Measurements from ENCODE around the gene SMIM10. TPM values are rescaled to one million over a fixed set of nuclear protein-coding genes. Genes with fewer than 3 reads are reported as not detected.

SMIM10 gene
- total RNA-seq, 1 experiment from 2014 or later, result not detected

GRCh38 chrX:134985479-134985878, 5.3 kb upstream of the SMIM10 start:
- TF ChIP-seq CTCF (IDR thresholded peaks at IDR 0.05; ENCODE audit: unreplicated experiment), result no peak
- no peaks in the 10 kb centered on the region for H3K36me3 Mint-ChIP-seq (ENCODE audit: insufficient read depth, unreplicated experiment)
- BruUV-seq (replicated peaks), result no TSS peak
- intact Hi-C loops (cut with micrococcal nuclease), result no loop called here
- no peak overlapping the region for H3K4me3 Mint-ChIP-seq (ENCODE audit: unreplicated experiment)
- DNase-seq (ENCODE audit: unreplicated experiment), result no peak
- peaks cover 42% of the 10 kb centered on the region for H3K27me3 Mint-ChIP-seq (ENCODE audit: insufficient read depth, unreplicated experiment)
- CTCF ChIA-PET, result interaction anchor here (0.6 to 0.9 kb wide), 2 partner anchors 20 to 502 kb away, joined by 3 to 7 read pairs; no protein-coding TSS in a partner anchor
- peaks cover 6% of the 10 kb centered on the region for H3K4me1 Mint-ChIP-seq (ENCODE audit: insufficient read depth, unreplicated experiment)
- no peaks in the 10 kb centered on the region for H3K9me3 Mint-ChIP-seq (ENCODE audit: unreplicated experiment)
- POLR2A ChIA-PET, result no interaction called here
- H3K27ac Mint-ChIP-seq (ENCODE audit: low read depth, unreplicated experiment), result no peak overlapping the region

GRCh38 chrX:134990475-134990800, 353 bp upstream of the SMIM10 start:
- H3K36me3 Mint-ChIP-seq (ENCODE audit: insufficient read depth, unreplicated experiment), result no peaks in the 10 kb centered on the region
- no peak for TF ChIP-seq CTCF (IDR thresholded peaks at IDR 0.05; ENCODE audit: unreplicated experiment)
- no peaks in the 10 kb centered on the region for H3K9me3 Mint-ChIP-seq (ENCODE audit: unreplicated experiment)
- CTCF ChIA-PET, result no interaction called here
- peaks cover 39% of the 10 kb centered on the region for H3K27me3 Mint-ChIP-seq (ENCODE audit: insufficient read depth, unreplicated experiment)
- DNase-seq (ENCODE audit: unreplicated experiment), result no peak
- POLR2A ChIA-PET, result no interaction called here
- H3K4me3 Mint-ChIP-seq (ENCODE audit: unreplicated experiment), result no peak overlapping the region
- BruUV-seq (replicated peaks), result no TSS peak
- intact Hi-C loops (cut with micrococcal nuclease), result no loop called here
- peaks cover 6% of the 10 kb centered on the region for H3K4me1 Mint-ChIP-seq (ENCODE audit: insufficient read depth, unreplicated experiment)
- no peak overlapping the region for H3K27ac Mint-ChIP-seq (ENCODE audit: low read depth, unreplicated experiment)

- no peak overlapping the region for H3K27ac Mint-ChIP-seq (ENCODE audit: low read depth, unreplicated experiment)
- no peak for DNase-seq (ENCODE audit: unreplicated experiment)
- H3K27me3 Mint-ChIP-seq (ENCODE audit: insufficient read depth, unreplicated experiment), result peaks cover 30% of the 10 kb centered on the region
- CTCF ChIA-PET, result interaction anchor here (1.1 kb wide), 1 partner anchor 52 kb away, joined by 3 read pairs; no protein-coding TSS in a partner anchor
- peaks cover 5% of the 10 kb centered on the region for H3K4me1 Mint-ChIP-seq (ENCODE audit: insufficient read depth, unreplicated experiment)
- no TSS peak for BruUV-seq (replicated peaks)
- TF ChIP-seq CTCF (IDR thresholded peaks at IDR 0.05; ENCODE audit: unreplicated experiment), result no peak
- POLR2A ChIA-PET, result no interaction called here
- no peaks in the 10 kb centered on the region for H3K9me3 Mint-ChIP-seq (ENCODE audit: unreplicated experiment)
- no peaks in the 10 kb centered on the region for H3K36me3 Mint-ChIP-seq (ENCODE audit: insufficient read depth, unreplicated experiment)
- H3K4me3 Mint-ChIP-seq (ENCODE audit: unreplicated experiment), result no peak overlapping the region
- intact Hi-C loops (cut with micrococcal nuclease), result loop anchor here (2.0 to 5.0 kb wide), 2 partner anchors 513 to 575 kb away; no protein-coding TSS in a partner anchor
Observed at GRCh38 chrX:134997646-134998045, 6.9 kb downstream of the SMIM10 start.

- no peak for TF ChIP-seq CTCF (IDR thresholded peaks at IDR 0.05; ENCODE audit: unreplicated experiment)
- BruUV-seq (replicated peaks), result no TSS peak
- Mint-ChIP-seq H3K36me3 (ENCODE audit: insufficient read depth, unreplicated experiment) (no peaks in the 10 kb centered on the region), H3K4me1 (ENCODE audit: insufficient read depth, unreplicated experiment) (peaks cover 5% of the 10 kb centered on the region), H3K9me3 (ENCODE audit: unreplicated experiment) (no peaks in the 10 kb centered on the region), H3K4me3 (ENCODE audit: unreplicated experiment) (no peak overlapping the region), H3K27ac (ENCODE audit: low read depth, unreplicated experiment) (no peak overlapping the region), H3K27me3 (ENCODE audit: insufficient read depth, unreplicated experiment) (peaks cover 35% of the 10 kb centered on the region)
- CTCF ChIA-PET, result interaction anchor here (0.7 to 1.6 kb wide), 2 partner anchors 16 to 574 kb away, joined by 3 to 4 read pairs; no protein-coding TSS in a partner anchor
- intact Hi-C loops (cut with micrococcal nuclease), result loop anchor here (2.0 to 5.0 kb wide), 2 partner anchors 513 to 576 kb away; no protein-coding TSS in a partner anchor
- no peak for DNase-seq (ENCODE audit: unreplicated experiment)
- POLR2A ChIA-PET, result no interaction called here
Observed at GRCh38 chrX:134998246-134998645, 7.5 kb downstream of the SMIM10 start.
